GM23338 (cell line): ENCODE data around the gene U2SURP. TPM values are rescaled to one million over a fixed set of nuclear protein-coding genes. Genes with fewer than 3 reads are reported as not detected.

ENCODE experiments used
- ATAC-seq: fragments of 200-7000 bp; cut with Tn5 transposase; 3 replicates; pipeline ENCODE4 v1.9.1; 2020
- DNase-seq: peaks from one replicate; pipeline ENCODE4 v3.0.0-alpha.2; 2015; ENCODE audit warnings: low spot score
- H2AFZ ChIP-seq: fragments of 200-600 bp; sonication (generic); 2 replicates; pipeline ENCODE4 v1.8.0; 2016; ENCODE audit warnings: antibody characterized with exemption, mild to moderate bottlenecking, moderate library complexity
- H3F3A ChIP-seq: fragments of 200-600 bp; sonication (generic); replicated peaks from 2 replicates; pipeline ENCODE4 v1.8.0; 2017; ENCODE audit warnings: antibody characterized with exemption, mixed run types, low read depth
- H3K27ac ChIP-seq: fragments of 200-600 bp; sonication (generic); 2 replicates; pipeline ENCODE4 v1.6.1; 2016; ENCODE audit warnings: low read depth
- H3K27me3 ChIP-seq: fragments of 200-600 bp; sonication (generic); 2 replicates; pipeline ENCODE4 v1.8.0; 2016; ENCODE audit warnings: mild to moderate bottlenecking, mixed run types, moderate library complexity; ENCODE audit not compliant: insufficient read depth
- H3K36me3 ChIP-seq: fragments of 200-600 bp; sonication (generic); 2 replicates; pipeline ENCODE4 v1.8.0; 2016; ENCODE audit warnings: mild to moderate bottlenecking; ENCODE audit not compliant: insufficient read depth
- H3K4me1 ChIP-seq: fragments of 200-600 bp; sonication (generic); 2 replicates; pipeline ENCODE4 v1.8.0; 2016; ENCODE audit warnings: mild to moderate bottlenecking, moderate library complexity; ENCODE audit not compliant: insufficient read depth
- H3K4me2 ChIP-seq: fragments of 200-600 bp; sonication (generic); 2 replicates; pipeline ENCODE4 v1.7.1; 2017; ENCODE audit warnings: mixed run types
- H3K4me3 ChIP-seq: fragments of 200-600 bp; sonication (generic); 2 replicates; pipeline ENCODE4 v1.6.1; 2016; ENCODE audit warnings: mixed run types
- H3K79me2 ChIP-seq: fragments of 200-600 bp; sonication (generic); replicated peaks from 2 replicates; pipeline ENCODE4 v1.8.0; 2017; ENCODE audit warnings: mild to moderate bottlenecking; ENCODE audit not compliant: insufficient read depth
- H3K9me2 ChIP-seq: fragments of 200-600 bp; sonication (generic); 2 replicates; pipeline ENCODE4 v1.8.0; 2017; ENCODE audit not compliant: insufficient read depth
- H4K20me1 ChIP-seq: fragments of 200-600 bp; sonication (generic); replicated peaks from 2 replicates; pipeline ENCODE4 v1.8.0; 2017; ENCODE audit warnings: mild to moderate bottlenecking; ENCODE audit not compliant: insufficient read depth
- H3K27ac Mint-ChIP-seq: 2 replicates; pipeline ENCODE4 v1.8.0; 2020; ENCODE audit warnings: inconsistent platforms, mild to moderate bottlenecking, moderate library complexity, mixed read lengths
- H3K27me3 Mint-ChIP-seq: 3 replicates; pipeline ENCODE4 v1.8.0; 2022; ENCODE audit warnings: low read depth, mild to moderate bottlenecking, moderate library complexity, mixed read lengths, inconsistent platforms; ENCODE audit not compliant: insufficient read depth, poor library complexity
- H3K36me3 Mint-ChIP-seq: 3 replicates; pipeline ENCODE4 v1.8.0; 2021; ENCODE audit warnings: low read depth, mild to moderate bottlenecking, inconsistent platforms, moderate library complexity, mixed read lengths
- H3K4me1 Mint-ChIP-seq: 3 replicates; pipeline ENCODE4 v1.8.0; 2020; ENCODE audit warnings: mild to moderate bottlenecking, inconsistent platforms, mixed read lengths
- H3K4me3 Mint-ChIP-seq: 3 replicates; pipeline ENCODE4 v1.8.0; 2021; ENCODE audit warnings: moderate library complexity, mild to moderate bottlenecking, inconsistent platforms, mixed read lengths
- H3K9me3 Mint-ChIP-seq: 3 replicates; pipeline ENCODE4 v1.8.0; 2020; ENCODE audit warnings: moderate library complexity, mild to moderate bottlenecking, inconsistent platforms, mixed read lengths
- CREB1 ChIP-seq: fragments of 250-450 bp; sonication (Bioruptor Pico); IDR thresholded peaks from 2 replicates; pipeline ENCODE4 v1.5.0; 2020; ENCODE audit warnings: low read depth, mild to moderate bottlenecking, moderate library complexity
- EZH2 ChIP-seq: fragments of 200-600 bp; sonication (generic); IDR thresholded peaks from one replicate; pipeline ENCODE4 v1.8.0; 2017; ENCODE audit warnings: antibody characterized with exemption, mild to moderate bottlenecking, low read depth; ENCODE audit not compliant: unreplicated experiment
- EZH2phosphoT487 ChIP-seq: fragments of 200-600 bp; sonication (generic); IDR thresholded peaks from one replicate; pipeline ENCODE4 v1.8.1; 2018; ENCODE audit warnings: antibody characterized with exemption; ENCODE audit not compliant: unreplicated experiment
- JUNB ChIP-seq: IDR thresholded peaks from one replicate; pipeline ENCODE4 v1.6.1; 2016; ENCODE audit warnings: antibody characterized with exemption; ENCODE audit not compliant: unreplicated experiment
- NANOG ChIP-seq: IDR thresholded peaks from 2 replicates; pipeline ENCODE4 v1.6.1; 2016; ENCODE audit warnings: antibody characterized with exemption, borderline replicate concordance
- POLR2AphosphoS5 ChIP-seq: IDR thresholded peaks from 2 replicates; pipeline ENCODE4 v1.6.1; 2016; ENCODE audit warnings: antibody characterized with exemption, low read depth
- STAT1 ChIP-seq: IDR thresholded peaks from one replicate; pipeline ENCODE4 v1.6.1; 2016; ENCODE audit warnings: antibody characterized with exemption; ENCODE audit not compliant: unreplicated experiment
- ZNF114 ChIP-seq: fragments of 250-450 bp; sonication (Bioruptor Pico); IDR thresholded peaks from 2 replicates; pipeline ENCODE4 v1.5.0; 2020; ENCODE audit warnings: mild to moderate bottlenecking, moderate library complexity
- ZNF331 ChIP-seq: fragments of 250-450 bp; sonication (Bioruptor Pico); IDR thresholded peaks from 2 replicates; pipeline ENCODE4 v1.5.0; 2020; ENCODE audit warnings: low read depth, mild to moderate bottlenecking, moderate library complexity
- polyA plus RNA-seq: library from polyadenylated mRNA; unstranded; fragments of >200 nt; fragmentation: Nextera tagmentation; extraction: Ambion mirVana; gene quantifications from 2 replicates; pipeline ENCODE4 v1.2.1, GENCODE V29; 2016
- total RNA-seq: library from RNA; depleted of rRNA; stranded (reverse); fragments of >200 nt; shearing (Covaris generic); gene quantifications from 2 replicates; pipeline ENCODE4 v1.2.3, GENCODE V29; 2014
- TF ChIP-seq, protein P1 (sequence below): IDR thresholded peaks from 2 replicates; pipeline ENCODE4 v1.6.1; 2016; ENCODE audit warnings: antibody characterized with exemption
- TF ChIP-seq, protein P2 (sequence below): IDR thresholded peaks from one replicate; pipeline ENCODE4 v1.6.1; 2018; ENCODE audit warnings: antibody characterized with exemption; ENCODE audit not compliant: unreplicated experiment
- TF ChIP-seq, protein P3 (sequence below): fragments of 250-450 bp; sonication (Bioruptor Pico); IDR thresholded peaks from 2 replicates; pipeline ENCODE4 v1.5.0; 2020; ENCODE audit warnings: mild to moderate bottlenecking, moderate library complexity
- TF ChIP-seq, protein P4 (sequence below), 2 experiments: fragments of 200-600 bp in 1 of 2; sonication (generic) in 1 of 2; conservative IDR thresholded peaks; 2 replicates each; pipeline versions ENCODE4 v1.5.1 to v1.6.1; 2016 to 2017; ENCODE audit warnings: antibody characterized with exemption in 2 of 2, low read depth in 2 of 2, mild to moderate bottlenecking in 2 of 2, moderate library complexity in 1 of 2

U2SURP gene
- total and polyA plus RNA-seq, 2 experiments from 2014 or later: 116 to 372 TPM

DNA sequence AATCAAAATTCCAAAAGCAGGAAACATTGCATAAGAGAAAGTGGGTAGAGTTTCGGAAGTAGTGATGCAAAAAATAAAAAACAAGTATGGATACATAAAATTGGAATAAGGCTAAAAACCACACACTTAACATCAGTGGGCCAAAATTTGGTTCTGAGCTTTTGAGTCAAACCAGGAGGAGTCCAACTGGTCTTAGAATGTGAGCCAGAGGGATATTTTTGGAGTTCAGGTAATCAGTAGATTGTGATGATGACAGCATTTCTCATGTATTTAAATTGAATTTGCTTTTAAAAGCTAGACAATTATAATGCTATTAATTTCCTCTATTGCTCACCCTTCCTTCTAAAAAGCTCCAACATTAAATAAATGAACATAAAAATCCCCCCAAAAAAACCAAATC, 80.0 kb downstream of the U2SURP start:
- no peak for ATAC-seq
- TF ChIP-seq, protein P1, sequence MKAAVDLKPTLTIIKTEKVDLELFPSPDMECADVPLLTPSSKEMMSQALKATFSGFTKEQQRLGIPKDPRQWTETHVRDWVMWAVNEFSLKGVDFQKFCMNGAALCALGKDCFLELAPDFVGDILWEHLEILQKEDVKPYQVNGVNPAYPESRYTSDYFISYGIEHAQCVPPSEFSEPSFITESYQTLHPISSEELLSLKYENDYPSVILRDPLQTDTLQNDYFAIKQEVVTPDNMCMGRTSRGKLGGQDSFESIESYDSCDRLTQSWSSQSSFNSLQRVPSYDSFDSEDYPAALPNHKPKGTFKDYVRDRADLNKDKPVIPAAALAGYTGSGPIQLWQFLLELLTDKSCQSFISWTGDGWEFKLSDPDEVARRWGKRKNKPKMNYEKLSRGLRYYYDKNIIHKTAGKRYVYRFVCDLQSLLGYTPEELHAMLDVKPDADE: no peak
- no peak for TF ChIP-seq EZH2
- TF ChIP-seq STAT1: no peak
- no peak for TF ChIP-seq CREB1 (CRISPR knock-in tag)
- no peak for TF ChIP-seq ZNF331 (CRISPR knock-in tag)
- no peak for TF ChIP-seq ZNF114
- no peak for TF ChIP-seq EZH2phosphoT487
- TF ChIP-seq JUNB: no peak
- TF ChIP-seq NANOG: no peak
- TF ChIP-seq, protein P2, sequence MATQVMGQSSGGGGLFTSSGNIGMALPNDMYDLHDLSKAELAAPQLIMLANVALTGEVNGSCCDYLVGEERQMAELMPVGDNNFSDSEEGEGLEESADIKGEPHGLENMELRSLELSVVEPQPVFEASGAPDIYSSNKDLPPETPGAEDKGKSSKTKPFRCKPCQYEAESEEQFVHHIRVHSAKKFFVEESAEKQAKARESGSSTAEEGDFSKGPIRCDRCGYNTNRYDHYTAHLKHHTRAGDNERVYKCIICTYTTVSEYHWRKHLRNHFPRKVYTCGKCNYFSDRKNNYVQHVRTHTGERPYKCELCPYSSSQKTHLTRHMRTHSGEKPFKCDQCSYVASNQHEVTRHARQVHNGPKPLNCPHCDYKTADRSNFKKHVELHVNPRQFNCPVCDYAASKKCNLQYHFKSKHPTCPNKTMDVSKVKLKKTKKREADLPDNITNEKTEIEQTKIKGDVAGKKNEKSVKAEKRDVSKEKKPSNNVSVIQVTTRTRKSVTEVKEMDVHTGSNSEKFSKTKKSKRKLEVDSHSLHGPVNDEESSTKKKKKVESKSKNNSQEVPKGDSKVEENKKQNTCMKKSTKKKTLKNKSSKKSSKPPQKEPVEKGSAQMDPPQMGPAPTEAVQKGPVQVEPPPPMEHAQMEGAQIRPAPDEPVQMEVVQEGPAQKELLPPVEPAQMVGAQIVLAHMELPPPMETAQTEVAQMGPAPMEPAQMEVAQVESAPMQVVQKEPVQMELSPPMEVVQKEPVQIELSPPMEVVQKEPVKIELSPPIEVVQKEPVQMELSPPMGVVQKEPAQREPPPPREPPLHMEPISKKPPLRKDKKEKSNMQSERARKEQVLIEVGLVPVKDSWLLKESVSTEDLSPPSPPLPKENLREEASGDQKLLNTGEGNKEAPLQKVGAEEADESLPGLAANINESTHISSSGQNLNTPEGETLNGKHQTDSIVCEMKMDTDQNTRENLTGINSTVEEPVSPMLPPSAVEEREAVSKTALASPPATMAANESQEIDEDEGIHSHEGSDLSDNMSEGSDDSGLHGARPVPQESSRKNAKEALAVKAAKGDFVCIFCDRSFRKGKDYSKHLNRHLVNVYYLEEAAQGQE: no peak
- TF ChIP-seq, protein P3, sequence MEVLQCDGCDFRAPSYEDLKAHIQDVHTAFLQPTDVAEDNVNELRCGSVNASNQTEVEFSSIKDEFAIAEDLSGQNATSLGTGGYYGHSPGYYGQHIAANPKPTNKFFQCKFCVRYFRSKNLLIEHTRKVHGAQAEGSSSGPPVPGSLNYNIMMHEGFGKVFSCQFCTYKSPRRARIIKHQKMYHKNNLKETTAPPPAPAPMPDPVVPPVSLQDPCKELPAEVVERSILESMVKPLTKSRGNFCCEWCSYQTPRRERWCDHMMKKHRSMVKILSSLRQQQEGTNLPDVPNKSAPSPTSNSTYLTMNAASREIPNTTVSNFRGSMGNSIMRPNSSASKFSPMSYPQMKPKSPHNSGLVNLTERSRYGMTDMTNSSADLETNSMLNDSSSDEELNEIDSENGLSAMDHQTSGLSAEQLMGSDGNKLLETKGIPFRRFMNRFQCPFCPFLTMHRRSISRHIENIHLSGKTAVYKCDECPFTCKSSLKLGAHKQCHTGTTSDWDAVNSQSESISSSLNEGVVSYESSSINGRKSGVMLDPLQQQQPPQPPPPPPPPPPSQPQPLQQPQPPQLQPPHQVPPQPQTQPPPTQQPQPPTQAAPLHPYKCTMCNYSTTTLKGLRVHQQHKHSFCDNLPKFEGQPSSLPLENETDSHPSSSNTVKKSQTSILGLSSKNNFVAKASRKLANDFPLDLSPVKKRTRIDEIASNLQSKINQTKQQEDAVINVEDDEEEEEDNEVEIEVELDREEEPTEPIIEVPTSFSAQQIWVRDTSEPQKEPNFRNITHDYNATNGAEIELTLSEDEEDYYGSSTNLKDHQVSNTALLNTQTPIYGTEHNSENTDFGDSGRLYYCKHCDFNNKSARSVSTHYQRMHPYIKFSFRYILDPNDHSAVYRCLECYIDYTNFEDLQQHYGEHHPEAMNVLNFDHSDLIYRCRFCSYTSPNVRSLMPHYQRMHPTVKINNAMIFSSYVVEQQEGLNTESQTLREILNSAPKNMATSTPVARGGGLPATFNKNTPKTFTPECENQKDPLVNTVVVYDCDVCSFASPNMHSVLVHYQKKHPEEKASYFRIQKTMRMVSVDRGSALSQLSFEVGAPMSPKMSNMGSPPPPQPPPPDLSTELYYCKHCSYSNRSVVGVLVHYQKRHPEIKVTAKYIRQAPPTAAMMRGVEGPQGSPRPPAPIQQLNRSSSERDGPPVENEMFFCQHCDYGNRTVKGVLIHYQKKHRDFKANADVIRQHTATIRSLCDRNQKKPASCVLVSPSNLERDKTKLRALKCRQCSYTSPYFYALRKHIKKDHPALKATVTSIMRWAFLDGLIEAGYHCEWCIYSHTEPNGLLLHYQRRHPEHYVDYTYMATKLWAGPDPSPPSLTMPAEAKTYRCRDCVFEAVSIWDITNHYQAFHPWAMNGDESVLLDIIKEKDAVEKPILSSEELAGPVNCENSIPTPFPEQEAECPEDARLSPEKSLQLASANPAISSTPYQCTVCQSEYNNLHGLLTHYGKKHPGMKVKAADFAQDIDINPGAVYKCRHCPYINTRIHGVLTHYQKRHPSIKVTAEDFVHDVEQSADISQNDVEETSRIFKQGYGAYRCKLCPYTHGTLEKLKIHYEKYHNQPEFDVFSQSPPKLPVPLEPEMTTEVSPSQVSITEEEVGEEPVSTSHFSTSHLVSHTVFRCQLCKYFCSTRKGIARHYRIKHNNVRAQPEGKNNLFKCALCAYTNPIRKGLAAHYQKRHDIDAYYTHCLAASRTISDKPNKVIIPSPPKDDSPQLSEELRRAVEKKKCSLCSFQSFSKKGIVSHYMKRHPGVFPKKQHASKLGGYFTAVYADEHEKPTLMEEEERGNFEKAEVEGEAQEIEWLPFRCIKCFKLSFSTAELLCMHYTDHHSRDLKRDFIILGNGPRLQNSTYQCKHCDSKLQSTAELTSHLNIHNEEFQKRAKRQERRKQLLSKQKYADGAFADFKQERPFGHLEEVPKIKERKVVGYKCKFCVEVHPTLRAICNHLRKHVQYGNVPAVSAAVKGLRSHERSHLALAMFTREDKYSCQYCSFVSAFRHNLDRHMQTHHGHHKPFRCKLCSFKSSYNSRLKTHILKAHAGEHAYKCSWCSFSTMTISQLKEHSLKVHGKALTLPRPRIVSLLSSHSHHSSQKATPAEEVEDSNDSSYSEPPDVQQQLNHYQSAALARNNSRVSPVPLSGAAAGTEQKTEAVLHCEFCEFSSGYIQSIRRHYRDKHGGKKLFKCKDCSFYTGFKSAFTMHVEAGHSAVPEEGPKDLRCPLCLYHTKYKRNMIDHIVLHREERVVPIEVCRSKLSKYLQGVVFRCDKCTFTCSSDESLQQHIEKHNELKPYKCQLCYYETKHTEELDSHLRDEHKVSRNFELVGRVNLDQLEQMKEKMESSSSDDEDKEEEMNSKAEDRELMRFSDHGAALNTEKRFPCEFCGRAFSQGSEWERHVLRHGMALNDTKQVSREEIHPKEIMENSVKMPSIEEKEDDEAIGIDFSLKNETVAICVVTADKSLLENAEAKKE (CRISPR knock-in tag): no peak
- TF ChIP-seq POLR2AphosphoS5: no peak
- TF ChIP-seq, protein P4, sequence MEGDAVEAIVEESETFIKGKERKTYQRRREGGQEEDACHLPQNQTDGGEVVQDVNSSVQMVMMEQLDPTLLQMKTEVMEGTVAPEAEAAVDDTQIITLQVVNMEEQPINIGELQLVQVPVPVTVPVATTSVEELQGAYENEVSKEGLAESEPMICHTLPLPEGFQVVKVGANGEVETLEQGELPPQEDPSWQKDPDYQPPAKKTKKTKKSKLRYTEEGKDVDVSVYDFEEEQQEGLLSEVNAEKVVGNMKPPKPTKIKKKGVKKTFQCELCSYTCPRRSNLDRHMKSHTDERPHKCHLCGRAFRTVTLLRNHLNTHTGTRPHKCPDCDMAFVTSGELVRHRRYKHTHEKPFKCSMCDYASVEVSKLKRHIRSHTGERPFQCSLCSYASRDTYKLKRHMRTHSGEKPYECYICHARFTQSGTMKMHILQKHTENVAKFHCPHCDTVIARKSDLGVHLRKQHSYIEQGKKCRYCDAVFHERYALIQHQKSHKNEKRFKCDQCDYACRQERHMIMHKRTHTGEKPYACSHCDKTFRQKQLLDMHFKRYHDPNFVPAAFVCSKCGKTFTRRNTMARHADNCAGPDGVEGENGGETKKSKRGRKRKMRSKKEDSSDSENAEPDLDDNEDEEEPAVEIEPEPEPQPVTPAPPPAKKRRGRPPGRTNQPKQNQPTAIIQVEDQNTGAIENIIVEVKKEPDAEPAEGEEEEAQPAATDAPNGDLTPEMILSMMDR (conservative IDR thresholded peaks at IDR 0.05; ENCODE audit: low read depth in 2 of 2): no peak
- H3K27me3 ChIP-seq: no peaks in the 10 kb centered on the region
- no peaks in the 10 kb centered on the region for H3F3A ChIP-seq
- H3K27ac ChIP-seq: no peak overlapping the region
- H3K4me3 ChIP-seq: no peak overlapping the region
- Mint-ChIP-seq H3K4me3 (no peak overlapping the region), H3K36me3 (peaks cover 13% of the 10 kb centered on the region), H3K4me1 (peaks cover 6% of the 10 kb centered on the region; the same call in 2 of the 3 replicates), H3K27me3 (no peaks in the 10 kb centered on the region), H3K9me3 (peaks cover 18% of the 10 kb centered on the region), H3K27ac (no peak overlapping the region)
- H2AFZ ChIP-seq: no peak overlapping the region
- H3K4me2 ChIP-seq: no peak overlapping the region
- H3K9me2 ChIP-seq: no peaks in the 10 kb centered on the region
- no peaks in the 10 kb centered on the region for H3K79me2 ChIP-seq
- no peaks in the 10 kb centered on the region for H3K36me3 ChIP-seq
- DNase-seq: no peak
- H3K4me1 ChIP-seq: no peaks in the 10 kb centered on the region
- H4K20me1 ChIP-seq: no peaks in the 10 kb centered on the region
